ENCODE measurements around the gene RIPPLY1.
A peak's percentile ranks its signal among the peaks of the same experiment; 100 is the strongest.
"Not testable (repeated sequence)": the region's sequence is repeated elsewhere in the genome, so short reads cannot be mapped to it uniquely, and the experiment has no call there.

Gene RIPPLY1

GRCh38 chrX:106906361-106906760 is 3.2 kb upstream of the RIPPLY1 start:
- no peak for DNase-seq

GRCh38 chrX:106905064-106905708 is 2.0 kb upstream of the RIPPLY1 start:
- DNase-seq = no peak

DNA sequence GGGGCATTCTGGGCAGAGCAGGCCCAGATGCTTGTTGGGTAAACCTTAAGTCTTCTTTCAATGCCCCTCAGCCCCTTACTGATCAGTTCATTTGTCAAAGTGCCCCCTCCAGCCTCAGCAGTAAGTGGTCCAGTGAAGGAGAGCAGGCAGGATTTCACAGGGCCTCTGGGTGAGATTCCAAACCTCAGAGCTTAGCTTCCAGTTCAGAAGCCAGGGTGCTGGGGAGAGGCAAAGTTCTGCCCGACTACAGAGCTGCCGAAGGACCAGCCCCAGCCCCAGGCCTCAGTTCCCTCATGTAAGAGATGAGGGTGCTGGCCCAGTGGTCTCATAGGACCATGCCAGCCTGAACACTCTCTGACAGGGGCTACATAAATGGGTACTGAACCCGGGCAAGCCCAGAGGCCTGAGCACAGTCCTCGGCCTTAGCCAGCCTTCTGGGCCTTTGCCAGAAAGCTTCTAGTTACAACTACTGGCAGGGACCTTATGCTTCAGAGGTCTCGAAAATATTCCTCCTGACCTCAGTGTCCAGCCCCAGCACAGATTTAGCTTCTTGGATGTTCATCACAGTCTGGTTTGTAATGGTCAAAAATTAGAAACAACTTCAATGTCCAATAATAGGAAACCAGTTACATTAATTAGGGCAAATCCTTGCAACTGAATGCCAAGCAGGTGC is 851 bp upstream of the RIPPLY1 start:
- DNase-seq = no peak

DNA sequence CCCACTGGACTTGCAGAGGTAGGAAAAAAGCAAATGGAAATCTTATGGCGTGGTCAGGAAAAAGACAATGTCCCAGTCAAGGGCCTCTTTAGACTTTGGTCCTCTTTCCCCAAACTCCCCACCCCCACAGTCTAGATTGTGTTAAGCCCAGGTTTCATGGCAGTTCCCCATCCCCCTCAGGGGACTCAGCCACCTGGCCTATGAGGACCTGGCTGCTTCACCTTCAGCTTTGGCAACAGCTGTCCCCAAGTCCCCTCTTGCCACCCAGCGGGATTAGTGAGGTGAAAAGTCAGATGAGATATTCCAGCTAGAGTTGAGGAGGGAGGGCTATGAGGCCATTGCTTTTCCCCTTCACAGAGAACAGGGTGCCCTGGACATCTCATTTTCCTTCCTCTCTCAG is 457 bp downstream of the RIPPLY1 start:
- no peak for DNase-seq

GRCh38 chrX:106901781-106902219 is 1.3 kb downstream of the RIPPLY1 start:
- DNase-seq = no peak

- no peak for DNase-seq
Observed at GRCh38 chrX:106901341-106901740, 1.8 kb downstream of the RIPPLY1 start.

GRCh38 chrX:106899841-106900240 is 3.3 kb downstream of the RIPPLY1 start:
- DNase-seq = no peak

DNA sequence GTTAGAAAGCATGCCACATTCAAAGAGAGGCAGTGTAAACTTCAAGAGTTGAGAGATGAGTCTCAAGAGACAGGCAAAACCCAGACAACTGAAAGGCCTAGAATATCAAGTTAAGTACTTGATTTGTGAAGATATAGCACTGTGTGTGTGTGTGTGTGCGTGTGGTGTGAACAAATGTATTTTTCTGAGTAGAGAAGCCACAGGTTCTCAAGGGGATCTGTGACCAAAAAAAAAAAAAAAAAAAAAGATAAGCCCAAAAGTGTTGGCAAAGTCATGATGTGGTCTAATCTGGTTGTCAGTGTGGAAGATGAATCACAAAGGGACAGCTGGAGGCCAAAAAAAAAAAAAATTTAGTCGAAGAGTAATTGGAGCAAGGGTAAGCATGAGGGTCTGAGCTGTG is 3.9 kb downstream of the RIPPLY1 start:
- no peak for DNase-seq

DNA sequence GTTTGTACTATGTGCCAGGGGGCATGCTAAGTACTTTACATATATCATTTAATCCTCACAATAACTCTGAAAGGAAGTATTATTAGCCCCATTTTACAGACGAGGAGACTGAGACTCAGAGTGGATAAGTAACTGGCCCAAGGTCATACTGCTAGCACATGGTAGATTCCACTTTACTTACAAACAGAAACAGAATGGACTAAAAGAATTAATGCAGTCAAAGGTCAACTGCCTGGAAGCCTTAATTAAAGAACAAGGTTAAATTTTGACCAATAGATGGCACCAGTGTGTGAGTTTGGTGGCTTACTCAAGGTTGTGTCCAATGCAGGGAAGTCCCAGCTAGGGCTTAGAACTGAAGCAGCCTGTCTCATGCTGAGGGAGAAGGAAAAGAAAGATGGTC is 4.7 kb downstream of the RIPPLY1 start:
- no peak for DNase-seq

GRCh38 chrX:106897259-106897658 is 5.9 kb downstream of the RIPPLY1 start:
- DNase-seq = no peak

GRCh38 chrX:106894978-106895452 is 8.1 kb downstream of the RIPPLY1 start:
- DNase-seq = no peak

GRCh38 chrX:106894392-106894909 is 8.7 kb downstream of the RIPPLY1 start:
- peak; percentile 9 for DNase-seq

DNA sequence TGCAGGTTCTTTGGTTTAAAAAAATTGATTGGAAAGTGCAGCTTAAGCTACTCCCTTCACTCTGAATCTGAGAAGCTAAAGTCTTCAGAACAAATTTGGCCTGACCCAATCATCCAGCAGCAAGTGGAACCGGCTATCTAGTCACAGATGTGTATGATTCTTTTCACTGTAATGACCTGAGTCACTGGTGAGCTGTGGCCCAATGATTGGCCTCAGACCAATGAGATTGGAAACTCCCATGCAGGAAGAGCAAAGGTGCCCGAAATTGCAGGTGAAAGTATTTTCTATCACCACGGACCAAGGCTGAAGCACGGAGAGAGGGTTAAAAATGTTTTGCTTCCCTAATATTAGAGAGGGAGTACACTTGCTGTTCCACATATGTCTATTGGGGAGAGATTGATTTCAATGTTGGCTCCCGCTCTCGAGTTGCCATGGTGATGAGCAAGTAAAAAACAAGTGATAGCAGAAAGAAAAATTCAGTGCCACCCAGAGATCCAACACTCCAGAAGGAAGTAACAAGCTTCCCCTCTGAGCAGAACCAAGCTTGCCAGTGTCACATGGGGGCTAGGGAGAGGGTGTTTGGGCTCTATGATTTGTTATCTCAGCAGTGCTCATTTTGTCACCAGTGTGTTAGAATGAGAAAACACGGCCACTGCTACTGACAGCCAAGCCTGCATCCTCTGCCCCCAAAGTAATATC is 11.2 kb downstream of the RIPPLY1 start:
- DNase-seq = no peak

DNA sequence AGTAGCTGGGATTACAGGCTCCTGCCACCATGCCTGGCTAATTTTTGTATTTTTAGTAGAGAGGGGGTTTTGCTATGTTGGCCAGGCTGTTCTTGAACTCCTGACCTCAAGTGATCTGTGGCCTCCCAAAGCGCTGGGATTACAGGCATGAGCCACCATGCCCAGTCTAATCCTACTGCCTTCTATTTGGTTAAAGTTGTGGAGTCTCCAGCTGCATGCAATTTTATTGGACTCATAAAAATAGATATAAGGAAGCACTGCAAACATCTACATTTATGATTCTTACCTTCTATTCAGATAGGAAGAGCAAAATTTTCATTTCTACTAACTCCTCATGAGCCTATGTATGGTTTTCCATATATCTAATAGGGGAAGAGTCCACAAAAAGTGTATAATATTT is 13.7 kb downstream of the RIPPLY1 start:
- no peak for DNase-seq

GRCh38 chrX:106875151-106875550 is 28.0 kb downstream of the RIPPLY1 start:
- no peak for DNase-seq

- DNase-seq = no peak
Observed at GRCh38 chrX:106874075-106874474, 29.1 kb downstream of the RIPPLY1 start.

DNA sequence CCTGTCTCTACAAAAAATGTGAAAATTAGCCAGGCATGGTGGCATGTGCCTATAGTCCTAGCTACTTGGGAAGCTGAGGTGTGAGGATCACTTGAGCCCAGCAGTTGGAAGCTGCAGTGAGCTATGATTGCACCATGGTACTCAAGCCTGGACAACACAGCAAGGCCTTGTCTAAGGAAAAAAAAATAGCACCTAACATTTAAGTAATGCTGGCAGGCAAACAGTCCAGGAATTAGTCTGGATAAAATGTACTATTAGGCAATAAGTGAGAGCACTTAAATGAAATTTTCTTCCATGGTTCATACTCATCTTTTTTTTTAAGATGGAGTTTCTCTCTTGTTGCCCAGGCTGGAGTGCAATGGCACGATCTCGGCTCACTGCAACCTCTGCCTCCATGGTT is 30.3 kb downstream of the RIPPLY1 start:
- not testable (repeated sequence) for DNase-seq

- DNase-seq = no peak
Observed at GRCh38 chrX:106863697-106864096, 39.4 kb downstream of the RIPPLY1 start.

GRCh38 chrX:106862972-106863688 is 40.0 kb downstream of the RIPPLY1 start:
- no peak for DNase-seq
